DOHH2 (cell line): ENCODE data around the gene ADSL.

ENCODE experiments used
- CTCF ChIP-seq: fragments of 200-600 bp; sonication (generic); IDR thresholded peaks from one replicate; pipeline ENCODE4 v1.5.1; 2014; ENCODE audit warnings: antibody characterized with exemption, mild to moderate bottlenecking, low read depth, low read length; ENCODE audit not compliant: poor library complexity, severe bottlenecking
- EZH2phosphoT487 ChIP-seq: fragments of 200-600 bp; sonication (generic); IDR thresholded peaks from 2 replicates; pipeline ENCODE4 v1.6.1; 2017; ENCODE audit warnings: borderline replicate concordance, mild to moderate bottlenecking, antibody characterized with exemption, low read length, moderate library complexity, mixed read lengths

GRCh38 chr22:40414838-40415505, 68.7 kb downstream of the ADSL start:
- no peak for TF ChIP-seq CTCF
- TF ChIP-seq EZH2phosphoT487: no peak
